Activated naive CD4-positive, alpha-beta T cell treated with anti-CD3 and anti-CD28 coated beads for 36 hours (primary cell): ENCODE measurements around the gene GPR18. TPM values are rescaled to one million over a fixed set of nuclear protein-coding genes. Genes with fewer than 3 reads are reported as not detected.
"Not testable (repeated sequence)": the region's sequence is repeated elsewhere in the genome, so short reads cannot be mapped to it uniquely, and the experiment has no call there.

Source experiments
- CTCF ChIA-PET: fragments of 350-600 bp; sonication (Branson Sonifier 250); formaldehyde crosslinking; loops from one replicate; lab custom pipeline; 2021; ENCODE audit warnings: antibody characterized with exemption; lab: Charles Lee
- DNase-seq: peaks from one replicate; pipeline ENCODE4 v3.0.0-alpha.2; 2020
- H3K27ac Mint-ChIP-seq: one replicate; pipeline ENCODE4 v1.8.0; 2021; ENCODE audit warnings: mild to moderate bottlenecking, mixed read lengths
- H3K27me3 Mint-ChIP-seq: one replicate; pipeline ENCODE4 v1.8.0; 2021; ENCODE audit warnings: low read depth, mixed read lengths
- H3K36me3 Mint-ChIP-seq: one replicate; pipeline ENCODE4 v1.8.0; 2021; ENCODE audit warnings: low read depth, mixed read lengths
- H3K4me1 Mint-ChIP-seq: one replicate; pipeline ENCODE4 v1.8.0; 2021; ENCODE audit warnings: low read depth, mixed read lengths
- H3K4me3 Mint-ChIP-seq: one replicate; pipeline ENCODE4 v1.8.0; 2021; ENCODE audit warnings: mild to moderate bottlenecking, moderate library complexity, mixed read lengths
- H3K9me3 Mint-ChIP-seq: one replicate; pipeline ENCODE4 v1.8.0; 2021; ENCODE audit warnings: mixed read lengths
- intact Hi-C: fragments of 100-400 bp; cut with micrococcal nuclease; formaldehyde crosslinking; loops from one replicate; pipeline ENCODE4 v1.15.1; 2023
- total RNA-seq, 2 experiments: library from RNA; stranded (reverse); gene quantifications; one replicate each; pipeline ENCODE4 v1.2.3, GENCODE V29; 2021

GPR18 gene
- total RNA-seq, 2 experiments from 2014 or later: 2.4 TPM

DNA sequence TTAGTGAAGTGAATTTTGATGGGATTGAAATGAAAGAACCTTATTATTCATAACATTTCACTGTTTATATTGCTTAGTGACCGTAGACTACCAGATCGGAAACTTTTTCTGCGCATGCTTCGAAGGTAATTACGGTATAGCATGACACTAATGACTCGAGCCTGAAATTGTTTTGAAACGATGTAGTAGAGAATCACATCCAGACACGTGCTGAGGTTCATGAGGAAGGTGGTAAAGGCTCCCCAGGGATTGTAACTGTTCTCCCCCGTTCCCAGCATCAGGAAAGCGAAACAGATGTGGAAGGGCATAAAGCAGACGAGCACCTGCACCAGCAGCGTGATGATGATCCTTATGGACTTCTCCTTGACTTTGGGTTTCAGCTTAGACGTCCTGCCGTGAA is 3.3 kb downstream of the GPR18 start:
- peaks cover 68% of the 10 kb centered on the region for H3K4me1 Mint-ChIP-seq
- no peaks in the 10 kb centered on the region for H3K27me3 Mint-ChIP-seq
- CTCF ChIA-PET: interaction anchor here (1.3 to 2.4 kb wide), 2 partner anchors 11 to 22 kb away, joined by 3 to 13 read pairs; no protein-coding TSS in a partner anchor
- intact Hi-C loops: loop anchor here (5.0 kb wide), 2 partner anchors 258 to 352 kb away; partner anchors contain the start of gene CLYBL
- H3K4me3 Mint-ChIP-seq: no peak overlapping the region
- peak overlapping the region; percentile 46 for H3K27ac Mint-ChIP-seq
- peaks cover 25% of the 10 kb centered on the region for H3K36me3 Mint-ChIP-seq
- DNase-seq: no peak
- no peaks in the 10 kb centered on the region for H3K9me3 Mint-ChIP-seq

DNA sequence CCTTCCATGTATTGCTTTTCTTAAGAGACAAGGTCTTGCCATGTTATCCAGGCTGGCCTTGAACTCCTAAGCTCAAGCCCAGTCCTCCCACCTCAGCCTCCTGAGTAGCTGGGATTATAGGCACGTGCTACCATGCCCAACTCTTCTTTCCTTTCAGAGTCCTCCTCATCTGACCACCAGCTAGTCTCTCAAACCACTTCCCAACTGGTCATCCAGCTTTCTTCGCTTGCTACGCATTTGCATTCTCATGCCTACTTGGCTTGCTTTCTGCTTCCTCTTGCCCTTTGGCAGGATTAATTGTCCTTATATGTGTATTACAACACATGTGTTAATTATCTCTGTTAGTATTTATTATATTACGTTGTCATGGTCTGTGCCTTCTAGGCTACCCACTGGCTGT is 6.3 kb downstream of the GPR18 start:
- Mint-ChIP-seq H3K27me3 (no peaks in the 10 kb centered on the region), H3K36me3 (peaks cover 40% of the 10 kb centered on the region), H3K27ac (peak overlapping the region; percentile 43), H3K4me1 (peaks cover 51% of the 10 kb centered on the region), H3K4me3 (no peak overlapping the region), H3K9me3 (peaks cover 3% of the 10 kb centered on the region)
- CTCF ChIA-PET: interaction anchor here (1.0 to 1.8 kb wide), 4 partner anchors 14 to 185 kb away, joined by 3 to 7 read pairs (median 6); no protein-coding TSS in a partner anchor
- intact Hi-C loops: loop anchor here (1.0 kb wide), 2 partner anchors 14 to 33 kb away; no protein-coding TSS in a partner anchor
- DNase-seq: no peak

GRCh38 chr13:99250982-99251825 is 7.0 kb downstream of the GPR18 start:
- Mint-ChIP-seq H3K36me3 (peaks cover 40% of the 10 kb centered on the region), H3K4me1 (peaks cover 47% of the 10 kb centered on the region), H3K27ac (peak overlapping the region; percentile 54), H3K9me3 (peaks cover 3% of the 10 kb centered on the region), H3K27me3 (no peaks in the 10 kb centered on the region), H3K4me3 (no peak overlapping the region)
- intact Hi-C loops: loop anchor here (1.0 kb wide), 2 partner anchors 13 to 32 kb away; no protein-coding TSS in a partner anchor
- DNase-seq: no peak
- CTCF ChIA-PET: interaction anchor here (0.6 to 1.3 kb wide), 4 partner anchors 11 to 125 kb away, joined by 3 to 7 read pairs (median 4); no protein-coding TSS in a partner anchor

DNA sequence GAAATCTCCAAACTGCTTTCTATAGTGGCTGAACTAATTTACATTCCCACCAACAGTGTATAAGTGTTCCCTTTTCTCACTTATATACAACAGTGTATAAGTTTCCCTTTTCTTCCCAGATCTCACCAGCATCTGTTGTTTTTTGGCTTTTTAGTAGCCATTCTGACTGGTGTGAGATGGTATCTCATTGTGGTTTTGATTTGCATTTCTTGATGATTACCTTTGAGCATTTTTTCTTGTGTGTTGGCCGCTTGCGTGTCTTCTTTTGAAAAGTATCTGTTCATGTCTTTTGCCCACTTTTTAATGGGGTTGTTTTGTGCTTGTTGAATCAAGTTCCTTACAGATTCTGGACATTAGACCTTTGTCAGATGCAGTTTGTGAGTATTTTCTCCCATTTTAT is 8.6 kb downstream of the GPR18 start:
- H3K27me3 Mint-ChIP-seq, H3K4me3 Mint-ChIP-seq, intact Hi-C loops, H3K9me3 Mint-ChIP-seq, DNase-seq, H3K27ac Mint-ChIP-seq: not testable (repeated sequence)
- Mint-ChIP-seq H3K36me3 (peaks cover 32% of the 10 kb centered on the region), H3K4me1 (peaks cover 36% of the 10 kb centered on the region)
- CTCF ChIA-PET: interaction anchor here (1.4 kb wide), 1 partner anchor 10 kb away, joined by 4 read pairs; no protein-coding TSS in a partner anchor

GRCh38 chr13:99249178-99249577 is 9.0 kb downstream of the GPR18 start:
- peaks cover 35% of the 10 kb centered on the region for H3K4me1 Mint-ChIP-seq
- peaks cover 32% of the 10 kb centered on the region for H3K36me3 Mint-ChIP-seq
- H3K27ac Mint-ChIP-seq, DNase-seq, H3K27me3 Mint-ChIP-seq, H3K4me3 Mint-ChIP-seq, CTCF ChIA-PET, intact Hi-C loops, H3K9me3 Mint-ChIP-seq: not testable (repeated sequence)

DNA sequence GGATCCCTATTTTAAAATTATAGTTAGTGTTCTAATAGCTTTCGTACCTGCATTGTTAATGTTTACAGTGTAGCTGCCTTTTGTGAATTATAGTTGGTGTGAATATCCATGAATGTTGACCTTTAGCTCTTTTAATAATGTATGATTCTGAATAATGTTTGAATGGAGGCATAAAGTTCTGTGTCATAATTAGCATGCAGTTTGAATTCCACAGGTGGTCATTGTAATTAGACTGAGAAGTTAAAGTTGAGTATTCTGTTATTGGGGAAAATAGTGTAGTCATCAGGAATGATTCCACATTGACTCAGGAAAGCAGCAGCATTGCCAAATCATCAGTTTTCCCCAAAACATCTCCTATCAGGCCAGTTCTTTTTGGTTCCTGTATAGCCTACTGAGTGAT is 12.1 kb downstream of the GPR18 start:
- Mint-ChIP-seq H3K4me1 (peaks cover 19% of the 10 kb centered on the region), H3K36me3 (peaks cover 33% of the 10 kb centered on the region), H3K9me3 (peaks cover 3% of the 10 kb centered on the region), H3K27me3 (no peaks in the 10 kb centered on the region), H3K4me3 (no peak overlapping the region), H3K27ac (no peak overlapping the region)
- CTCF ChIA-PET: no interaction called here
- intact Hi-C loops: no loop called here
- DNase-seq: no peak

DNA sequence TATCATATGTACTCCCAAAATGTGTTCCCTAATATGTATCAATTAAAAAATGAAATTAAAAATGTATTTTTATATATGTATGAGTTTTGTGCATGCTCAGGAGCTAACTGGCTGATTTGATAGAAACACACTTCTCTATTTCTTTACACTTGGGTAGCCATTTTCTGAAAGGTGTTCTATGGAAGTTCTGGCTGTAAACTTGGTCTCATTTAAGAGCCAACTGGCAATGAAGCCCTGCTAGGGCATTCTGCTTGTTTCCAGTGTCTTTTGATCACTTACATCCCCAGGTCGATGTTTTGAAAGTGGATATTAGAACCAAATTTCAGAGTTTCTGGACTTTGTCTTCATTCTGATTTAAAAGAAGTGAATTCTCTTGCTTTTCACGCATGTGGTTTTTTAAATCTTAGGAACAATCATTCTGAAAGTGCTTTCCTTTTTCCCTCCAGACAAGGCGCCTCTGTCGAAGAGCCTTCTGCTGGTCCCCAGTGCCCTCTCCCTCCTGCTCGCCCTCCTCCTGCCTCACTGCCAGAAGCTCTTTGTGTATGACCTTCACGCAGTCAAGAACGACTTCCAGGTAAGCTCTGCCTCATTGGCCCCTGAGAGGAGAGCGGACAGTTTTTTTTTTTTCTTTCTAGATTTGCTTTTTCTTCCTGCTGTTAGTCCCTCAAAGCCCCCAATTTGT is 20.1 kb downstream of the GPR18 start:
- CTCF ChIA-PET: interaction anchor here (0.5 to 2.2 kb wide), 7 partner anchors 14 to 149 kb away, joined by 3 to 7 read pairs (median 3); no protein-coding TSS in a partner anchor
- H3K36me3 Mint-ChIP-seq: peaks cover 22% of the 10 kb centered on the region
- peak overlapping the region; percentile 92 for H3K27ac Mint-ChIP-seq
- H3K4me1 Mint-ChIP-seq: peaks cover 62% of the 10 kb centered on the region
- peak overlapping the region; percentile 73 for H3K4me3 Mint-ChIP-seq
- no peaks in the 10 kb centered on the region for H3K27me3 Mint-ChIP-seq
- intact Hi-C loops: loop anchor here (1.0 kb wide), 4 partner anchors 9 to 24 kb away; partner anchors contain the start of gene GPR18
- no peaks in the 10 kb centered on the region for H3K9me3 Mint-ChIP-seq
- peak; percentile 54 for DNase-seq

- H3K36me3 Mint-ChIP-seq: peaks cover 3% of the 10 kb centered on the region
- H3K9me3 Mint-ChIP-seq: no peaks in the 10 kb centered on the region
- CTCF ChIA-PET: interaction anchor here (0.7 to 2.1 kb wide), 12 partner anchors 13 to 205 kb away, joined by 3 to 7 read pairs (median 4); no protein-coding TSS in a partner anchor
- no peak overlapping the region for H3K4me3 Mint-ChIP-seq
- no peak for DNase-seq
- intact Hi-C loops: no loop called here
- H3K4me1 Mint-ChIP-seq: peaks cover 75% of the 10 kb centered on the region
- H3K27ac Mint-ChIP-seq: peak overlapping the region; percentile 32
- no peaks in the 10 kb centered on the region for H3K27me3 Mint-ChIP-seq
Measured at GRCh38 chr13:99231721-99232120, 26.5 kb downstream of the GPR18 start.

DNA sequence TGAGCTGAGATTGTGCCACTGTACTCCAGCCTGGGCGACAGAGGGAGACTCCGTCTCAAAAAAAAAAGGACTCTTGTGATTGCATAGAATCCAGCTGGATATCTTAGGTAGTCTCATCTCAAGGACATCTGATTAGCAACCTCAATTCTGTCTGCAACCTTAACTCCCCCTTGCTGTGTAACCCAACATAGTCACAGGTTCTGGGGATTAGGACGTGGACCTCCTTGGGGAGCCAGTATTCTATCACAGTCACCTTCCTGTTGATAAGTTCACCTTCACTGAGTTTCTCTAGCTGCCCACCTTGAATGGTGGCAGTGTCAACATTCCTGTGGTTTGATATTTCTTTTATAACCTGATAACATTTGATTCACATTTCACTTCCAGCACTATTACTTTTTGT is 27.2 kb downstream of the GPR18 start:
- no peaks in the 10 kb centered on the region for H3K27me3 Mint-ChIP-seq
- intact Hi-C loops: no loop called here
- peaks cover 75% of the 10 kb centered on the region for H3K4me1 Mint-ChIP-seq
- H3K36me3 Mint-ChIP-seq: peaks cover 3% of the 10 kb centered on the region
- no peaks in the 10 kb centered on the region for H3K9me3 Mint-ChIP-seq
- H3K27ac Mint-ChIP-seq: no peak overlapping the region
- CTCF ChIA-PET: interaction anchor here (0.7 to 1.8 kb wide), 6 partner anchors 12 to 206 kb away, joined by 3 to 6 read pairs (median 4); no protein-coding TSS in a partner anchor
- no peak for DNase-seq
- H3K4me3 Mint-ChIP-seq: no peak overlapping the region

DNA sequence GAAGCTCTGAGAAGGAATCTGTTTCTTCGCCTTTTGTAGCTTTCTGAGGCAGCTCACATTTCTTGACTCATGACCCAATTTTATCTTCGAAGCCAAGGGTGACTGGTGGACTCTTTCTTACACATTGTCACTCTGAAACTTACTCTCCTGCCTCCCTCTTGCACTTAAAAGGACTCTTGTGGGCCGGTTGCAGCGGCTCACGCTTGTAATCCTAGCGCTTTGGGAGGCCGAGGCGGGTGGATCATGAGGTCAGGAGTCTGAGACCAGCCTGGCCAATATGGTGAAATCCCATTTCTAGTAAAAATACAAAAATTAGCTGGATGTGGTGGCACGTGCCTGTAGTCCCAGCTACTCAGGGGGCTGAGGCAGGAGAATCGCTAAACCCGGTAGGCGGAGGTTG is 27.6 kb downstream of the GPR18 start:
- H3K27ac Mint-ChIP-seq, H3K4me3 Mint-ChIP-seq: not testable (repeated sequence)

GRCh38 chr13:99228737-99229691 is 29.2 kb downstream of the GPR18 start:
- intact Hi-C loops: loop anchor here (1.0 kb wide), 4 partner anchors 9 to 24 kb away; no protein-coding TSS in a partner anchor
- no peaks in the 10 kb centered on the region for H3K27me3 Mint-ChIP-seq
- no peak for DNase-seq
- no peaks in the 10 kb centered on the region for H3K36me3 Mint-ChIP-seq
- CTCF ChIA-PET: interaction anchor here (0.5 to 1.1 kb wide), 2 partner anchors 53 to 1391 kb away, joined by 3 read pairs; no protein-coding TSS in a partner anchor
- peak overlapping the region; percentile 56 for H3K4me3 Mint-ChIP-seq
- peaks cover 75% of the 10 kb centered on the region for H3K4me1 Mint-ChIP-seq
- peak overlapping the region; percentile 54 for H3K27ac Mint-ChIP-seq
- no peaks in the 10 kb centered on the region for H3K9me3 Mint-ChIP-seq

More for the DNA sequence above, 27.6 kb downstream of the GPR18 start:
- H3K27me3 Mint-ChIP-seq, H3K9me3 Mint-ChIP-seq, DNase-seq, H3K36me3 Mint-ChIP-seq, intact Hi-C loops: not testable (repeated sequence)
- CTCF ChIA-PET: interaction anchor here (0.7 to 1.6 kb wide), 5 partner anchors 10 to 69 kb away, joined by 3 to 4 read pairs (median 4); no protein-coding TSS in a partner anchor
- H3K4me1 Mint-ChIP-seq: peaks cover 75% of the 10 kb centered on the region
